Prostate gland (tissue), 2 donors: ENCODE measurements around the gene ADARB1. TPM values are rescaled to one million over a fixed set of nuclear protein-coding genes. Genes with fewer than 3 reads are reported as not detected.

Experiments
- DNase-seq: peaks from one replicate; pipeline ENCODE4 v3.0.0-alpha.2; 2019; ENCODE audit warnings: low spot score
- H3K27ac ChIP-seq, 2 donors: fragments of 200-600 bp; sonication (generic); 2 replicates each; pipeline ENCODE4 v1.5.1; 2017 to 2019
- H3K27me3 ChIP-seq: fragments of 200-600 bp; sonication (generic); replicated peaks from 2 replicates; pipeline ENCODE4 v1.5.1; 2019; ENCODE audit not compliant: insufficient read depth
- H3K36me3 ChIP-seq, 2 donors: fragments of 200-600 bp; sonication (generic); 1 replicate in 1 of 2; 2 replicates in 1 of 2; pipeline versions ENCODE4 v1.5.1 to v1.8.1; 2017 to 2019
- H3K4me1 ChIP-seq: fragments of 200-600 bp; sonication (generic); replicated peaks from 2 replicates; pipeline ENCODE4 v1.5.1; 2019
- H3K4me3 ChIP-seq, 2 donors: fragments of 200-600 bp; sonication (generic); 2 replicates each; pipeline ENCODE4 v1.5.1; 2017 to 2019
- H3K9me3 ChIP-seq: fragments of 200-600 bp; sonication (generic); 2 replicates; pipeline ENCODE4 v1.5.1; 2017
- CTCF ChIP-seq, 4 experiments: fragments of 200-600 bp in 2 of 4; fragments of 450-650 bp in 2 of 4; sonication (generic) in 2 of 4; IDR thresholded peaks; 1 replicate in 3 of 4; 2 replicates in 1 of 4; pipeline ENCODE4 v1.5.1; 2016 to 2019; ENCODE audit warnings: antibody characterized with exemption in 4 of 4, mild to moderate bottlenecking in 2 of 4, moderate library complexity in 2 of 4
- POLR2A ChIP-seq: fragments of 450-650 bp; IDR thresholded peaks from one replicate; pipeline ENCODE4 v1.6.1; 2016; ENCODE audit warnings: antibody characterized with exemption, mild to moderate bottlenecking
- POLR2AphosphoS5 ChIP-seq: sonication (generic); formaldehyde crosslinking; IDR thresholded peaks from one replicate; pipeline ENCODE4 v1.6.1; 2017; ENCODE audit warnings: antibody characterized with exemption
- WGBS: methylation state at CpG from one replicate; pipeline ENCODE4 v1.1.5; 2018; 5-methylcytosine and 5-hydroxymethylcytosine counted together
- intact Hi-C: fragments of 100-400 bp; cut with DNase I; formaldehyde crosslinking; loops from one replicate; pipeline ENCODE4 v1.14.2; 2022
- total RNA-seq, 2 donors: library from RNA; depleted of rRNA; stranded (reverse); fragments of >200 nt; gene quantifications; one replicate each; pipeline ENCODE4 v1.1.0, GENCODE V29; 2016

ADARB1 gene
- total RNA-seq, 2 donors from 2014 or later: 21.0 to 30.9 TPM

- Histone ChIP-seq H3K4me3 (no peak overlapping the region), H3K27me3 (no peaks in the 10 kb centered on the region), H3K27ac (no peak overlapping the region), H3K4me1 (no peaks in the 10 kb centered on the region), H3K9me3 (no peaks in the 10 kb centered on the region), H3K36me3 (no peaks in the 10 kb centered on the region)
- no peak for TF ChIP-seq POLR2AphosphoS5
- no peak for TF ChIP-seq POLR2A
- no peak for TF ChIP-seq CTCF (IDR thresholded peaks at IDR 0.05)
- 93% methylated on average over 8 of the region's 8 CpGs for WGBS
- DNase-seq: no peak
- intact Hi-C loops: no loop called here
Measured at GRCh38 chr21:45064091-45064490, 10.3 kb upstream of the ADARB1 start.

- H3K27ac ChIP-seq: no peak overlapping the region
- no peak for DNase-seq
- no peak for TF ChIP-seq POLR2AphosphoS5
- no peak for TF ChIP-seq CTCF (IDR thresholded peaks at IDR 0.05)
- TF ChIP-seq POLR2A: no peak
- no peaks in the 10 kb centered on the region for H3K4me1 ChIP-seq
- H3K4me3 ChIP-seq: no peak overlapping the region
- no peaks in the 10 kb centered on the region for H3K9me3 ChIP-seq
- H3K36me3 ChIP-seq: no peaks in the 10 kb centered on the region
- H3K27me3 ChIP-seq: no peaks in the 10 kb centered on the region
- intact Hi-C loops: no loop called here
- 84% methylated on average over 19 of the region's 19 CpGs for WGBS
Measured at GRCh38 chr21:45064618-45065399, 9.6 kb upstream of the ADARB1 start.

- no peak overlapping the region for H3K27ac ChIP-seq
- 91% methylated on average over 18 of the region's 18 CpGs for WGBS
- intact Hi-C loops: no loop called here
- H3K36me3 ChIP-seq: no peaks in the 10 kb centered on the region
- H3K4me3 ChIP-seq: no peak overlapping the region
- no peak for TF ChIP-seq CTCF (IDR thresholded peaks at IDR 0.05)
- no peak for TF ChIP-seq POLR2A
- TF ChIP-seq POLR2AphosphoS5: no peak
- DNase-seq: no peak
- H3K4me1 ChIP-seq: no peaks in the 10 kb centered on the region
- H3K9me3 ChIP-seq: no peaks in the 10 kb centered on the region
- no peaks in the 10 kb centered on the region for H3K27me3 ChIP-seq
Measured at GRCh38 chr21:45067462-45068285, 6.7 kb upstream of the ADARB1 start.

GRCh38 chr21:45069085-45069484 is 5.3 kb upstream of the ADARB1 start:
- Histone ChIP-seq H3K4me3 (no peak overlapping the region), H3K36me3 (no peaks in the 10 kb centered on the region), H3K27me3 (no peaks in the 10 kb centered on the region), H3K9me3 (no peaks in the 10 kb centered on the region), H3K27ac (no peak overlapping the region), H3K4me1 (no peaks in the 10 kb centered on the region)
- DNase-seq: no peak
- no peak for TF ChIP-seq POLR2AphosphoS5
- TF ChIP-seq CTCF (IDR thresholded peaks at IDR 0.05): no peak
- 96% methylated on average over 11 of the region's 11 CpGs for WGBS
- intact Hi-C loops: no loop called here
